Measurements from ENCODE around the gene CFAP46. TPM values are rescaled to one million over a fixed set of nuclear protein-coding genes. Genes with fewer than 3 reads are reported as not detected.
A peak's percentile ranks its signal among the peaks of the same experiment; 100 is the strongest.

CFAP46 gene
- under 1 TPM in 1 of 2 experiments, not detected in 1; 0.07 TPM for total RNA-seq

GRCh38 chr10:132942101-132943057 is at the start of gene CFAP46:
Gene CFAP46 (minus strand): TSS chr10:132942570. CDS start chr10:132942484, 86 bp downstream.
- POLR2A ChIA-PET, result no interaction called here
- CTCF ChIA-PET, result no interaction called here
- Mint-ChIP-seq H3K27me3 (peaks cover 44% of the 10 kb centered on the region), H3K4me3 (peak within 1 kb of the TSS; percentile 59), H3K27ac (no peak within 1 kb of the TSS), H3K9me3 (no peaks in the 10 kb centered on the region), H3K4me1 (ENCODE audit: low read depth) (peaks cover 11% of the 10 kb centered on the region), H3K36me3 (no peaks in the 10 kb centered on the region)
- peak; percentile 42 for DNase-seq
- intact Hi-C loops (cut with micrococcal nuclease), result loop anchor here (2.0 kb wide), 1 partner anchor 20 kb away; no protein-coding TSS in a partner anchor

GRCh38 chr10:132991706-132992432 is 49.5 kb upstream of the CFAP46 start:
- CTCF ChIA-PET, result no interaction called here
- DNase-seq, result no peak
- intact Hi-C loops (cut with micrococcal nuclease), result no loop called here
- POLR2A ChIA-PET, result no interaction called here
- H3K27me3 Mint-ChIP-seq, result no peaks in the 10 kb centered on the region
- H3K4me3 Mint-ChIP-seq, result no peak overlapping the region
- no peaks in the 10 kb centered on the region for H3K9me3 Mint-ChIP-seq
- H3K36me3 Mint-ChIP-seq, result no peaks in the 10 kb centered on the region
- H3K27ac Mint-ChIP-seq, result no peak overlapping the region
- no peaks in the 10 kb centered on the region for H3K4me1 Mint-ChIP-seq (ENCODE audit: low read depth)

- Mint-ChIP-seq H3K27me3 (no peaks in the 10 kb centered on the region), H3K27ac (no peak overlapping the region), H3K9me3 (no peaks in the 10 kb centered on the region), H3K4me1 (ENCODE audit: low read depth) (no peaks in the 10 kb centered on the region), H3K4me3 (no peak overlapping the region), H3K36me3 (no peaks in the 10 kb centered on the region)
- ChIA-PET POLR2A (no interaction called here), CTCF (no interaction called here)
- intact Hi-C loops (cut with micrococcal nuclease), result no loop called here
- no peak for DNase-seq
These were observed 48.5 kb upstream of the CFAP46 start for GRCh38 chr10:132990684-132991545.

GRCh38 chr10:132989476-132990415 is 47.4 kb upstream of the CFAP46 start:
- intact Hi-C loops (cut with micrococcal nuclease), result no loop called here
- Mint-ChIP-seq H3K4me3 (no peak overlapping the region), H3K27ac (no peak overlapping the region), H3K4me1 (ENCODE audit: low read depth) (no peaks in the 10 kb centered on the region), H3K9me3 (no peaks in the 10 kb centered on the region), H3K36me3 (no peaks in the 10 kb centered on the region), H3K27me3 (peaks cover 3% of the 10 kb centered on the region)
- POLR2A ChIA-PET, result no interaction called here
- DNase-seq, result no peak
- CTCF ChIA-PET, result no interaction called here

GRCh38 chr10:132988988-132989387 is 46.6 kb upstream of the CFAP46 start:
- intact Hi-C loops (cut with micrococcal nuclease), result no loop called here
- H3K27ac Mint-ChIP-seq, result no peak overlapping the region
- H3K4me1 Mint-ChIP-seq (ENCODE audit: low read depth), result no peaks in the 10 kb centered on the region
- POLR2A ChIA-PET, result no interaction called here
- CTCF ChIA-PET, result no interaction called here
- H3K4me3 Mint-ChIP-seq, result no peak overlapping the region
- no peak for DNase-seq
- no peaks in the 10 kb centered on the region for H3K9me3 Mint-ChIP-seq
- H3K27me3 Mint-ChIP-seq, result peaks cover 3% of the 10 kb centered on the region
- no peaks in the 10 kb centered on the region for H3K36me3 Mint-ChIP-seq

GRCh38 chr10:132987671-132988571 is 45.6 kb upstream of the CFAP46 start:
- H3K27me3 Mint-ChIP-seq, result peaks cover 3% of the 10 kb centered on the region
- no peak overlapping the region for H3K4me3 Mint-ChIP-seq
- intact Hi-C loops (cut with micrococcal nuclease), result no loop called here
- no peaks in the 10 kb centered on the region for H3K4me1 Mint-ChIP-seq (ENCODE audit: low read depth)
- no peaks in the 10 kb centered on the region for H3K9me3 Mint-ChIP-seq
- ChIA-PET CTCF (no interaction called here), POLR2A (no interaction called here)
- H3K27ac Mint-ChIP-seq, result no peak overlapping the region
- no peak for DNase-seq
- H3K36me3 Mint-ChIP-seq, result no peaks in the 10 kb centered on the region

GRCh38 chr10:132986978-132987377 is 44.6 kb upstream of the CFAP46 start:
- ChIA-PET CTCF (no interaction called here), POLR2A (no interaction called here)
- Mint-ChIP-seq H3K36me3 (no peaks in the 10 kb centered on the region), H3K9me3 (no peaks in the 10 kb centered on the region), H3K4me1 (ENCODE audit: low read depth) (no peaks in the 10 kb centered on the region), H3K27ac (no peak overlapping the region), H3K4me3 (no peak overlapping the region), H3K27me3 (peaks cover 3% of the 10 kb centered on the region)
- DNase-seq, result no peak
- intact Hi-C loops (cut with micrococcal nuclease), result no loop called here

GRCh38 chr10:132986576-132986975 is 44.2 kb upstream of the CFAP46 start:
- no peak for DNase-seq
- Mint-ChIP-seq H3K4me3 (no peak overlapping the region), H3K36me3 (no peaks in the 10 kb centered on the region), H3K27me3 (peaks cover 3% of the 10 kb centered on the region), H3K9me3 (no peaks in the 10 kb centered on the region), H3K27ac (no peak overlapping the region), H3K4me1 (ENCODE audit: low read depth) (no peaks in the 10 kb centered on the region)
- intact Hi-C loops (cut with micrococcal nuclease), result no loop called here
- POLR2A ChIA-PET, result no interaction called here
- CTCF ChIA-PET, result no interaction called here

GRCh38 chr10:132986076-132986475 is 43.7 kb upstream of the CFAP46 start:
- intact Hi-C loops (cut with micrococcal nuclease), result no loop called here
- ChIA-PET POLR2A (no interaction called here), CTCF (no interaction called here)
- H3K4me3 Mint-ChIP-seq, result no peak overlapping the region
- no peak overlapping the region for H3K27ac Mint-ChIP-seq
- no peaks in the 10 kb centered on the region for H3K36me3 Mint-ChIP-seq
- H3K9me3 Mint-ChIP-seq, result no peaks in the 10 kb centered on the region
- DNase-seq, result no peak
- H3K4me1 Mint-ChIP-seq (ENCODE audit: low read depth), result no peaks in the 10 kb centered on the region
- H3K27me3 Mint-ChIP-seq, result peaks cover 3% of the 10 kb centered on the region

GRCh38 chr10:132985546-132985900 is 43.2 kb upstream of the CFAP46 start:
- H3K9me3 Mint-ChIP-seq, result no peaks in the 10 kb centered on the region
- H3K4me1 Mint-ChIP-seq (ENCODE audit: low read depth), result no peaks in the 10 kb centered on the region
- no peak overlapping the region for H3K4me3 Mint-ChIP-seq
- peaks cover 3% of the 10 kb centered on the region for H3K27me3 Mint-ChIP-seq
- ChIA-PET CTCF (no interaction called here), POLR2A (no interaction called here)
- H3K36me3 Mint-ChIP-seq, result no peaks in the 10 kb centered on the region
- intact Hi-C loops (cut with micrococcal nuclease), result no loop called here
- no peak overlapping the region for H3K27ac Mint-ChIP-seq
- DNase-seq, result no peak
